GM19328 (cell line): ENCODE data around the gene FLAD1.
A peak's percentile ranks its signal among the peaks of the same experiment; 100 is the strongest.

Source experiments
- ATAC-seq: cut with Tn5 transposase; IDR thresholded peaks from one replicate; pipeline ENCODE4 v1.9.1; 2021; ENCODE audit warnings: mild to moderate bottlenecking, moderate library complexity; ENCODE audit not compliant: unreplicated experiment

FLAD1 gene

DNA sequence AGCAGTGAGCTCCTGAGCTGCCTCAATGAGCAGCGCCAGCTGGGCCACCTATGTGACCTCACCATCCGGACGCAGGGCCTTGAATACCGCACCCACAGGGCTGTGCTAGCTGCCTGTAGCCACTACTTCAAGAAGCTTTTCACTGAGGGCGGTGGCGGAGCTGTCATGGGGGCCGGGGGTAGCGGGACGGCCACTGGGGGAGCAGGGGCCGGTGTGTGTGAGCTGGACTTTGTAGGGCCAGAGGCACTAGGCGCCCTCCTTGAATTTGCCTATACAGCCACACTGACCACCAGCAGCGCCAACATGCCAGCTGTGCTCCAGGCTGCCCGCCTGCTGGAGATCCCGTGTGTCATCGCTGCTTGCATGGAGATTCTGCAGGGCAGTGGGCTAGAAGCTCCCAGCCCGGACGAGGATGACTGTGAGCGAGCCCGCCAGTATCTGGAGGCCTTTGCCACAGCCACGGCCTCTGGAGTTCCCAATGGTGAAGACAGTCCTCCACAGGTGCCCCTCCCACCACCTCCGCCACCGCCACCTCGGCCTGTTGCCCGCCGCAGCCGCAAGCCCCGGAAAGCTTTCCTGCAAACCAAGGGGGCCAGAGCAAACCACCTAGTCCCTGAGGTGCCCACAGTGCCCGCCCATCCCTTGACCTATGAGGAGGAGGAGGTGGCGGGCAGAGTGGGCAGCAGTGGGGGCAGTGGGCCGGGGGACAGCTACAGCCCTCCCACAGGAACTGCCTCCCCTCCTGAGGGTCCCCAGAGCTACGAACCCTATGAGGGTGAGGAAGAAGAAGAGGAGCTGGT lies 31.8 kb downstream of the FLAD1 start:
- ATAC-seq: no peak

DNA sequence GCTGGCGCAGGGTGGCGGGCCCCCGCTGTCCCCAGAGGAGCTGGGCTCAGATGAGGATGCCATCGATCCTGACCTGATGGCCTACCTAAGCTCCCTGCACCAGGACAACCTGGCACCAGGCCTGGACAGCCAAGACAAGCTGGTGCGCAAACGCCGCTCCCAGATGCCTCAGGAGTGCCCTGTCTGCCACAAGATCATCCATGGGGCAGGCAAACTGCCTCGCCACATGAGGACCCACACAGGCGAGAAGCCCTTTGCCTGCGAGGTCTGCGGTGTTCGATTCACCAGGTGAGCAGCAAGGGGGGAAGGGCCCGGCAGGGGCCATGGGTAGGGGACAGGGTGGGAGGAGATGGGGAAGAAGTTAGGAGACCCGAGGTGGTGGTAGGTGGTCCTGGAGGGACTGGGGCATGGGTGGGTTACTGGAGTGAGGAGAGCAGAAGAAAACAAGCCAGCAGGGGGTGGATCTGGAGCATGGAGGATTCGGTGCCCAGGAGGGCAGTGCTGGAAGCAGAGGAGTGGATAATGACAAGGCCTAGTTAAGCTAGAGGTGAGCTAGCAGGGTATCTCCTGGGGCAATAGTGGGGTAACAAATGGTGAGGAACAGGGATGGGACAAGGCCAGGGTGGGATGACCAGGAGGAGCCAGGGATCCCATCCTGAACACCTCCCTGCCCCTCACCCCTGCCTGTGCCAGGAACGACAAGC lies 32.5 kb downstream of the FLAD1 start:
- ATAC-seq: no peak

DNA sequence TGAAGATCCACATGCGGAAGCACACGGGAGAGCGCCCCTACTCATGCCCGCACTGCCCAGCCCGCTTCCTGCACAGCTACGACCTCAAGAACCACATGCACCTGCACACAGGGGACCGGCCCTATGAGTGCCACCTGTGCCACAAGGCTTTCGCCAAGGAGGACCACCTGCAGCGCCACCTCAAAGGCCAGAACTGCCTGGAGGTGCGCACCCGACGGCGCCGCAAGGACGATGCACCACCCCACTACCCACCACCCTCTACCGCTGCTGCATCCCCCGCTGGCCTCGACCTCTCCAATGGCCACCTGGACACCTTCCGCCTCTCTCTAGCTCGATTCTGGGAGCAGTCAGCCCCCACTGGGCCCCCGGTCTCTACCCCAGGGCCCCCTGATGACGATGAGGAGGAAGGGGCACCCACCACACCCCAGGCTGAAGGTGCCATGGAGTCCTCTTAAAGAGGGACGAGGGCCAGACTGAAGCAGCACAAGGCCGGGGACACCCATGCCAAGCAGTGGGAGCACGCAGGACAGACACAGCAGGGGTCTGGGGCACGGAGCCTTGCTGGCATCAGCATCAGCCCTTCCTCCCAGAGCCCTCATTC lies 33.2 kb downstream of the FLAD1 start:
- no peak for ATAC-seq

DNA sequence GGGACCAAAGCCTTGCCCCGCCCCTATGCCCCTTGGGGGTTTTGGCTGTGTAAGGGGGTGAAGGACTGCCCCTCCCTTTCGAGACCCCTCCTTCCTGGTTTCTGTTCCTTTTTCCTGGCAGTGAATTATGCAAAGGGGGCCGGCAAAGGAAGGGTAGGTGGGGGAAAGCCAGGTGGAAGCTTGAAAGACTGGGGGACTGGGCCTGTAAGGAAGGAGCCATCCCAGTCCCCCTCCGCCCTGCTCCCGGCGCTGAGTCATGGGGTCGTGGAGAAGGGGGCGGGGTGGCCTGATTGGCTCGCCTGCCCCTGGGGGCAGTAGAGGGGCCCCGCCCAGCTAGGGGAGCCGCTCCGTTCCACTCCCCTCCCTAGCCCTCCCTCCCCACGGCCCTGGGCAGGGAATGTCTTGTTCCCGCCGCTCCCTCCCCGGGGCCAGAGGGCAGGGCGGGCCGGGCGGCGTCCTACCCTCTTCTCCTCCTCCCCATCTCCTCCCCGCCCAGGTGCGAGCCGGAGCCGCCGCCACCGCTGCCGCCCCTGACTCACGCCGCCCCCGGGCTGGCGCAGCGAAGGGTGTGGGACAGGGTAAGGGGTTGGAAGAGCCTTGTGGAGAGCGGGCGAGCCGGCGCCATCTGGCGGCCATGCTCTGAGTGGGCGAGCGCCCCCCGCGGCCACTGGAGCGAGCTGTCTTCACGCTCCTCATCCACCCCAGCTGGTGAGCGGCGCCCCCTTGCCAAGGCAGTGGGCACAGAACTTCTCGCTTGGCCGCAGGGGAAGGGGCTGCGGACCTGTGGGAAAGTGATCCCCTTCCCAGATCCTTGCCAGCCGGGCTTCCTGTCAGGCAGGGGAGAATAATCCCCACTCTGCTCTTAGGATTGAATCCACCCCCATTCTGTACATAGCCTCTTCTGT lies 34.1 kb downstream of the FLAD1 start:
- peak; percentile 84 for ATAC-seq

DNA sequence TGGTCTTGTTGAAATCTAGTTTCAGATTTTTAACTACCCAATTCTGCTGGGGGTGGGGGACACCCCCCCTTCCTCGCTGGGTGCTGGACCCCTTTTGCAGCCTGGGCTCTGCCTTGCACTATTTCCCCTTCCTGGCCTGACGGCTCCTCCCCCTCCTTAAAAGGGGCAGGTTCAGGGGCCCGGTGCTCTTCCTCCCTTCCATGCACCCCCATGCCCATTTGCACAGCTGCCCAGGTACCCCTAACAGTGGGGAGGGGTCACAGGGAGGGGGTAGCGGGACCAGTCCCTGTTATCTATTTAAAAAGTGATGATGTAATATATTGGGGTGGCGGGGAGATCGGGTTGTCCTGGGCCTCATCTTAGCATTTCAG lies 34.8 kb downstream of the FLAD1 start:
- ATAC-seq: no peak

DNA sequence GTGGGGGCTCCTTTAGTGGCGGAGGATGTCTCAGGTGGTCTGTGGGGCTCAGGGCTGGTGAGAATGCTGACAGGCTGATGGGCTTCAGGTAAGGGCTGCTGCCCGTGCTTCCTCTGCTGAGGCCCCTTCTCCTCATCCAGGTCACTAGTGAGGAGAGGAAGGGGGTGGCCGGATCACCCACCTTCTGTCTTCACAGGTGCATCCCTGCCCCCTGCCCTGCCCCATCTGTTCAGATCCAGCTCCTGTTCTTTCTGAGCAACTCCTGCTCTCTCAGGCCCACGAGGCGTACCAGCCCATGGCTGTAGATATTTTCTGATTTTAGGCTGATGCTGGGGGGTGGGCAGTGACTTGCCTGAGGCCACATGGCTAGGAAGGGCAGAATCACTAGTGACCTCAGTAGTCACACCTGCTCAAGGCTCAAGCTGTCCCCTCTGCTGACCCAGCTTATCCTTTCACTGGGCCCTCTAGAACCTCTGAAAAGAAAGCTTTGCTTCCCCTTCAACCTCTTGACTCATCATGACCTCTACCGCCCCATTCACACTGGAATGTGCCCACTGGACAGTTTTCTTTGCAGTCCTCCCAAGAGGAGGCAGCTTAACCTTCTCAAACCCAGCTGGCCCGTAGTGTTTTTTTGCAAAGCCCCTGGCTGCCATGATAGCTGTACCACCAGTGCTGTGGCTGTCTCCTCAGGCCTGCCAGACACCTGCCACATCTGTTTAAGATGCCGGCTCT lies 35.6 kb downstream of the FLAD1 start:
- no peak for ATAC-seq

DNA sequence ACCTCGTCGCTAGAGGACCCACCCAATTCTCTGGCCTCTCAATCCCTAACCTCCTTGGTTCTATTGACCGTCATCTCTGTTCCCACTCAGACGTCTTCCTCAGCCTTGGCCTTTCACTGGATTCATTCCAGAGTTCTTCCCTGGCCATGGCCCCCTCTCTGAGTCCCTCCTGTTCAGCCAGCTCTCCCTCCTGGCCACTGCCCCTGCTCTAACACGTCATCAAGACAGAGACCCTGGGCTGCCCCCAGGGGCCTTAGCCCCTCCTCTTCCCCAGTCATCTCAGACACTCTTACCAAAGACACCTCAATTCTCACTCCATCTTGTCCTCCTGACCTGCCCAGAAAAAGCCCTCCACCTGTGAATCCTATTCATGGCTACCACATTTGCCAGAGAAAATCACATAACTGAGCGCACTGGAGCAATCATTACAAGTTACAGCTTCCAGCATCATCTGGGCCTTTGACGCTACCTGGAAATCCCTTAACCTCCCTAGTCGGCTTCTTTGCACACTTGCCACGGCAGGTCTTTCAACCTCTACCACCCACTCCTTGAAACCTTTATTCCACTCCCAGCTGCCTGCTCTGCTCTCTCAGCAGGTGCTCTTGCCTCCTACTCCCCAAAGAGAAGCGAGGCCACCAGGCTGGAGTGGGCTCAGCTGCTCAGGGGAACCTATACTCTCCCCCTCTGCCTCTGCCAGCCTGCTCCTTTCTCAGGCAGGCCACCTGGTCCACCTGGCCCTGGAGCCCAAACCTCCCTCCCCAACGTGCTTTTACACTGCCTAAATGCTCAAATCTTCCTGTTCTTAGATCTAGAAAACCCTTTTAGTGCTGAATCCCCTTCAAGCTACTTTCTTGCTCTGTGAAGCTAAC lies 36.5 kb downstream of the FLAD1 start:
- ATAC-seq: no peak

DNA sequence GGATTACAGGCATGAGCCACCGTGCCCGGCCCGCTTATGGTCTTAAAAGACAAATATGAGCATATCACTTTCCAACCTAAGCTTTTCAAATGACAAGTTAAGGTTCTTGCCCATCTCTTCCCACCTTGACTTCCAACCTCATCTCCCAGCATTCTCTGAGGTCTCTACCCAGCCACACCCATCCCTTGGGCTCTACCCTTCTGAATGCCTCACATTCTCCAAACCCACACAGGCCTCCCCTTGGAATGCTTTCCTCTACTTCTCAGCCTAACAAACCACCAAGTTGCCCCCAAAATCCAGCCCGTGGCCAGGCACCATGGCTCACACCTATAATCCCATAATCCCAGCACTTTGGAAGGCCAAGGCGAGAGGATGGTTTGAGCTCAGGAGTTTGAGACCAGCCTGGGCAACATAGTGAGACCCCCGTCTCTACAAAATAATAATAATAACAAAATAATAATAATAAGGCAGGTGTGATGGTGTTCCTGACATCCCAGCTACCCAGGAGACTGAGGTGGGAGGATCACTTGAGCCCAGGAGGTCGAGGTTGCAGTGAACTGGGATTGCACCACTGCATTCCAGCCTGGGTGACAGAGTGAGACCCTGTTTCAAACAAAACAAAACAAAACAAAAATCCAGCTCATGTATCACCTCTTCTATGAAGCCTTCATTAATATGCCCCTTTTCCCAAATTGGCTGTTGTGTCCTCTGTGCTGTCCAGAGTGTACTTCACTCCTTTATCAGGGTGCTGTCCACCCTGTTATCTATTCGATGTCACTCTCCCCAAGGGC lies 39.2 kb downstream of the FLAD1 start:
- no peak for ATAC-seq

DNA sequence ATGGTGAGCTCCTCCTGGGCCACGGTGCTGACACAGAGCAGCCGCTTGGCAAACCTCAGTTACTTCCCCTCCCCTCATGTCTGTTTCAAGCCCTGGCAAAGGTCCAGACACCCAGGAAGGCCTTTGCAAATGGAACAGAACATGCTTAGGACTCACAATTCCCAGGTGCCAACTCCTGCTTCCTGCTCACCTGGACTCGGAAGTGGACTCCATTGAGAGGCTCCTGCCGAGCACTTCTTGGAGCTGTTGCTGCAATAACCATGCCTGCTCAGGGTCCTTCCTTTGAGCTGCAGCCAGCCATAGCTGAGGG lies 39.7 kb downstream of the FLAD1 start:
- no peak for ATAC-seq

DNA sequence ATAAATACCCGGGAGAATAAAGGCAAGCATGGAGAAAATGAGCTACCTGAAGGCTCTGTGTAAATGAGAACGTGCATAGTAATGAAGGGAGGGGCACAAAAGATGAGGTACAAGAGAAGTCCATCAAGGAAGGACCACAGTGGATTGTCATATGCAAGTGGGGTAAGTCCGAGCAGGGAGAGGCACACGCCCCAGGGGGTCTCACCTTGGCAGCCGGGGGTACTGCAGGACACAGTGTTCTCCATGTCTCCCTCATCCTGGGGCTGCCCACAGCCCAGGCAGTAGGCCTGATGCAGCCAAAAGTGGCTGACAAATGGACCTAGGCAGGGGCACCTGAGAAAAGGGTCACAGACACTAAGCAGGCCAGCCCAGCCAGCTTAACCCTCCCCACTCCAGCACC lies 40.5 kb downstream of the FLAD1 start:
- no peak for ATAC-seq

DNA sequence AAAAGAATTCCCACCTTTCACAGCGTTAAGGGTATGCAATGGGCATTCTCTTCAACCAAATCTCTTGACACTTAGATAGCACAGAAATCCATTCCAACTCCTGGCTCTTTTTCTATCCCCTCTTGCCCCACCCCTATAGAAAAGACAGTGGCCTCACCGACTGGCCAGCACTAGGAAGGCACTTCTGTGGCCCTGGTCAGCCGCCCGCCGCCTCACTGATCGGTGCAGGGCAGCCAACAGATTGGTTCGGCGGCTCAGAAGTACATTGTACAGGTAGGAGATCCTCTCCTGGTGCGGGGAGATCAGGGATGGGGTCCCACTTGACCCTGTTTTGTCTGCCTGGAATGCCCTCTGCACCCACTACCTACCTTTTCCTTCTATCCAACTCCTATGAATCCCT lies 41.2 kb downstream of the FLAD1 start:
- no peak for ATAC-seq

DNA sequence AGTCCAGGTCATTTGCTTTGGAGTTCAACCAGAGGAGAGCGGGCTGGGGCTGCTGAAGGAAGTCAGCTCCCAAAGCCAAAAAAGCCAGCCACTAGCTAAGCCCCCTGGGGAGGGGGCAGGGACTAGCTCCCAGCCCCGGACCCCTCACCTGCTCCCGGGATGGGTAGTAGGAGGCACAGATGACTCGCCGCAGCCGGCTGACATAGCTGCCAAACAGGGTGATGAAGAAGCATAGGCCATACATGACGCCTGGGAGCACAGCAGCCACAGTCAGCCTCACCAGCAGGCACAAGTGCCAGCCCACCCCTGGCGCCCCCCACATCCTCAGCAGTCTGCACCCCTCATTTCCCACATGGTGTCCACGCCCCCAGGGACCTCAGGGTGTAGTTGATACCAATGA lies 43.0 kb downstream of the FLAD1 start:
- ATAC-seq: no peak

DNA sequence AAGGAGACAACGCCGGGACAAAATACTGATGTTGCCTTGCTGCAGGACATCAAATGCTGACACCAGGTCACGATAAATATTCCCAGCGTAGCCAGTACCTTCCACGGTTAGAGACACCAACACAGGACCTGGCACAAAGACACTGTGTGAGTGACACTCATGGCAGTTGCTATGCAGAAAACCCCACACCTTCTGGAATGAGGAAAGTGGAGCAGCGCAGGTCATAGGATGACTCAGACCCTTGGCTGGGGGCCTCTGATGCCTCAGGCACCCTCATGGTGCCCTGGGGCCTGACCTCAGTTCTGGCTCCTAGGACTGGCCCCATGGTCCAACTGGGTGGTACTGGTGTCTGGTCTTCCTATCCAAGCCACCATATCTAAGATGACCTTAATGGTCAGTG lies 43.4 kb downstream of the FLAD1 start:
- no peak for ATAC-seq

DNA sequence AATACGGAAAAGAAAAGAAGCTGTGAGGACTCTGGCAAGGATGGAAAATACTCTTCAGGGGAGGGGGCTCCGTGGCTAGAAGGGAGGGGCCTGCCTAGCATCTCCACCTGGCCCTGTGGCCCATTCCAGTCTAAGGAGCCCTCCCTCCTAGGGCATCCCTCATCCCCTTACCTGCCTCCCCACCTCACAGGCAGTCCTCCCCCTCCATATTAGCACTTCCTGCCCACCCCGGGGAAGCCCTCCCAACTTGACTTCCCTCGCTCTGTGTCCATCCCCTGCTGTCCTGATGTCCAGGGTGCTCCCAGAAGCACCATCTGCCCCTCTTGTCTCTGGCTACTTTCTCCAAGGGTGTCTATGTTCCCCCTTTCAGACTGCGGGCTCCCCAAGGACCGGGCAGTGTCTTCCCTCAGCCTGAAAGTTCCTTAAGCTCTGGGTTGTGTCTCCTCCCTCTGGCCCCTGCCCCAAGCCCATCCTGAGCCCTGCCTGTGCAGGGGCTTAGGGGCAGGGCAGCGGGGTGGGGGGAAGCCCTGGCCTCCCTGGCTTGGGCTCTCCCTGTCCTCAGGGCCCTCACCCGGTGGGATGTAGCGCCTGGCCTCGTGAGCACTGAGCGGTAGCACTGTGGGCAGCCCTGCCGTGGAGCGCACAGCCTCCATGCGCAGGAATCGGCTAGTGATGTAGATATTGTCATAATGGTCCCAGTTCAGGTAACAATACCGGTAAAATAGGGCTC lies 46.5 kb downstream of the FLAD1 start:
- ATAC-seq: no peak

DNA sequence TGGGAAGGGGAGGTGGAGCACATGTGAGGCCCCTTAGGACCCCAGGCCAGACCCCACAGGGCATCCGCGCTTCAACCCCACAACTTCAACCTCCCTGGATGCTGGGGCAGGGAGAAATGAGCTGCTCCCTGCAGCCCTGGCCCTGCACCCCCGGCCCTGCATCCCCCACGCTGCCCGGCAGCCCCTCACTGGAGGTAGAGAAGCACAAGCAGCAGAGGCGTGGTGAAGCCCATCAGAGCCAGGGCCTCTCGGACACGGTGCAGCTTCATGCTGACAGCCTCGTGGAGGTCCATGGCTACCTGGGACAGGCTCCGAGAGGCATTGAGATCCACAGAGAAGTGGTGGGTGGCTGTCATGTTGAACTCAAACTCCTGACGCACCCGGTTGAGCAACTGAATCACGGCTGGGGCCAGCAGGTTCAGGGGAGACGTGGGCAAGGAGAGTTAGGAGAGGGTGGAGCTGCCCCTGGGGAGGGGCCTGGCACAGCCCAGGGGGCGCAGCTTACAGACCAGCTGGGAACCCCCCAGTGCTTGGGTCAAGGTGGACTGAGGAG lies 47.2 kb downstream of the FLAD1 start:
- ATAC-seq: no peak

DNA sequence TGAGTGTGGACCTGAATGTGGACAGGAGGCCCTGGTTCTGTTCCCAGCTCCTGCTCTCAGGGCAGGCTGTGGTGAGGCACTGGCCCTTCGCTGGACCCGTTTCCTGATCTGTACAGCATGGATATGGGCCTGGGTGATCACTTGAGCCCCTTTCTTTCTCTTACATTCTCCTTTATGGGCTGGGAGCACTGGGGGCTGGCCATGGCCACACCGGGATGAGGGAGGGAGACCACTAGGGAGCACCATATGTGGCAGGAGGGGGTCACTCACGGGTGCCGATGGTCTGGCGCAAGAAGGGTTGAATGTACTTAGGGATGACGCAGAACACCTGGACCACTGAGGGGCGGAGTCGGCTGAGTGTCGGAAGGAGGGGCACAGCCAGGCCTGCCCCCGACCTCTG lies 47.8 kb downstream of the FLAD1 start:
- no peak for ATAC-seq

DNA sequence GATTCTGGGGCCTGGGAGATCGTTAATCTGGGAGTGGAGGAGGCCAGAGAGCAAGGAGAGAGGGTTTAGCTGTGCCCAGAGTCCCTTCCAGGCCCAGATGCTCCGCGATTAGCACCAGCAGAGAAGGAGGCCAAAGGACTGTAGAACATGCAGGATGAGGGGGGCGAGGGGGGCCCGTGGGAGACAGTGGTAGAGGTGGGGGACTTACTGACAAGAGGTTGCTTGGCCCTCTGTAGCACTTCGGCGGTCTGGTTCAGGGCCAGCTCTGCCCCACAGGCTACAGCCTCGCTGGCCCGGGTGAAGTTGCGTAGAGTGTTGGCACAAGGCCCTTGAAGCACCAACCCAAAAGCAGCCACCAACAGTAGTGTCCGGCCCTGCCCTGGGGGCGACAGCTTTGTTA lies 49.7 kb downstream of the FLAD1 start:
- ATAC-seq: no peak

DNA sequence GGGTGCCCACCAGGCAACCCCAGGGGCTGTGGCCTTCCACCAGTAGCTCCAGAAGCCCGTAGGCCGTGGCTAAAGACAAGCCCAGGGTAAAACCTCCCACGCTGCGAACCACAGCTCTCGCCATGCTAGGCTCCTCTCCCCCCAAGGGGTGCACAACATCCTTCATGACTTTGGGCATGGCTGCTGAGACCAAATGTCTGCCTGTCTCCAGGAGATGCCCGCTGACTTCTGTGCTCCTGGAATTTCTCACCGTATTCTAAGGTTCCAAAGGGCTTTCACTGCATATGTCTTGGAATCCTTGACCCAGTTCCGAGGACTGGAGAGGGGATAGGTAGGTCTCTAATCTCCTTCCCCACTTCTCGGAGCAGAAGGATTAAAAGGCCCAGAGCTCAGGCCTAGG lies 50.4 kb downstream of the FLAD1 start, which contains the start of the genes DCST1 and DCST2:
DCST1 (plus strand) TSS at position 301 of the 400 bp plus-strand sequence. CDS start 213 bp downstream, outside the sequence.
DCST2 (minus strand) TSS at position 258 of the 400 bp plus-strand sequence; CDS start at position 178, 80 bp downstream.
- no peak for ATAC-seq
